Measurements from ENCODE around the gene GNAI1.
"Not testable (repeated sequence)": the region's sequence is repeated elsewhere in the genome, so short reads cannot be mapped to it uniquely, and the experiment has no call there.

The GNAI1 gene

DNA sequence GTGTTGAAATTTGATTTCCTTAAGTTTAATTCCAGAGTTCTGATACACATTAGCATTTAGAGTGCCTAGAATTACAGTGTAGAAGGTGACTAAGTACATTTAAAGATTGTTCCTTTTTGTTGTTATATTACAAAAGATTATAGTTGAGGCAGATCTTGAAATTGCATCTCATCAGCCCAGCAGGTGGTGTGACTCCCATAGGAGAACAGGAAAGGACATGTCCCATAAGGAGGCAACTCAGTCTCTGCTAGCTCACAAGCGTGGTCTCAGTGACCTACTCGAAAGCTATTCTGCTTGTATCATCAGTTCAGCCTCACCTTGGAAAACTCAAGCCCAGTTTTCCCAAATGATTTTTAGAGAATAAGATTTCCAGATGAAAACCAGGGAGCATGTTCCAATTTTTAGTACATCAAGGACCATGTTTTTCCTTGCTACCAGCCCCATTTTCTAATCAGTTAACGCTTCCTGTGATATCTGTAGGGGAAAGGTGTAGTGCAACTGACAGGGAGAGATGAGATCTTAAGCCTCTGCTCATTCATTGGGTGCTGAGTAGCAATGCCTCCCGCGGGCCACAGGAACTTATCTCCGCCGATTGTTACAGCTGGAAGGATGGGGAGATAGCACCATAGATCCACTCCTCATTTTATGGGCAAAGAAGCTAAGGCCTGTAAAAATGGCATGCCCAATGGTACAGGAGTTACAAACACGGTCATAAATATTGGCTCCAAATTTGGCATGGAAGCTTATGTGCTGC, 1.1 kb upstream of the GNAI1 start:
- DNase-seq, result no peak

DNA sequence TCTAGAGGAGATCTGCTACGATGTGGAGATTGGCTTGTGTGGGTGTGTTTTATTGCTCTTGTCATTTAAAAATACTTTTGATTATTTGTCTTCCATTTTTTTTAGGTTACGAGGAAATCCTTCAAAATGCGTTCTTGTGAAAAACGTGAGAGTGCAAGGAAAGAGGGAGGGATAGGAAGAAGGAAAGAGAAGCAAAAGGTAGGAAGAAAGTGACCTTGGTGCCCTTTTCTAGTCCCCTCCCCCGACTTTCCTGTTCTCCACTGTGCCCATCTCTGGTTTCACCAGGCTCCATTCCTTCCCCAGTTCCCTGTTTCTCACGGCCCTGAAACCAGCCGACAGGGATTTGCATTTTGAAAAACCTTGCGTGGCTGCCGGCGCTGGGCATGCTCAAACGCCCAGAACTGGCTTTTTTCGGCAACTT, 506 bp upstream of the GNAI1 start:
- DNase-seq, result no peak

- no peak for DNase-seq
These were observed 876 bp downstream of the GNAI1 start for GRCh38 chr7:80135309-80136104.

DNA sequence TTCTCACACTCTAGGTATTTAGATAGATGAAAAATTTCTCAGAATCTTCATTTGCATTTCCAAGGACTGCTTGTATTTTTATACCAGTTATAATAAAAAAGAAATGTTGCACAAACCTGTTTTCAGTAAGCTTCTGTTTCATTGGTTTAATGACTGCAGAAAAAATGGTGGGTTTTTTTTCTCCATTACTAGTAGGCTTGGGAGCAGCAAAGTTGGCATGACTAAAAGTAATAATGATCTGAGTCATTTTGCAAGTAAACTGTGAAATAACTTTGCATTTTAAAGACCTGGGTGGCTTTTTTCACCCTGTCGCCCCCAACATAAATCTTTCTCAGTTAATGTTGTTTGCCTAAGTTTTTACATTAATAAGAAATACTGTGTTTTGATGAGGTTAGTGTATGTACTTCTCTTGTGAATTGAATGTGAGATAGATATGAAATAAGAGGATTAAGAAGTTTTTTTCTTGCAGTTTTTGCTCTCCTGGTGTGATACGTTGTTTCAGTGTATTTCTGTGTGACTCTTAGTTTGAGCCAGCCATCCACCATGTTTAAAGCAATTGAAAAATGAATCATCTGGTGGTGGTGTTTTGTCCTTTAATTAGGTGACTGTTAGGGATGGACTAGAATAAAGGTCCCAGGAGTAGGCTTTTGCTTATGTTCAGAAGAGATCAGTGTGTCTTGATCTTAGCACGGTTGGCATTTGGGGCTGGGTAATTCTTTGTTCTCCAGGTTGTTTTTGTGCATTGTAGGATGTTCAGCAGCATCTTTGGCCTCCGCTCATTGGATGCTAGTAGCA, 1.8 kb downstream of the GNAI1 start:
- DNase-seq, result no peak

DNA sequence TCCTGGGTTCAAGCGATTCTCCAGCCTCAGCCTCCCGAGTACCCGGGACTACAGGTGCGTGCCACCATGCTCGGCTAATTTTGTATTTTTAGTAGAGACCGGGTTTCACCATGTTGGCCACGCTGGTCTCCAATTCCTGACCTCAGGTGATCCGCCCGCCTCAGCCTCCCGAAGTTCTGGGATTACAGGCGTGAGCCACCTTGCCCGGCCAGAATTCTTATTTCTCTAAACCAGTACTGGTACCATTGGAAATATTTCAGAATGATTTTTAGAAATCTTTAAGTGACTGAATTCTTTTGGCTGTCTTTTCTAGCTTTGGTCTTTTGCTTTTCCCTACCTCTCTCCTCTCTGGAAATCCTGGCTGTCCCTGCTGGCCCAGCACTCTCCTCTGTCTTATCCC, 2.8 kb downstream of the GNAI1 start:
- no peak for DNase-seq

GRCh38 chr7:80139236-80139635, 4.6 kb downstream of the GNAI1 start:
- DNase-seq, result no peak

GRCh38 chr7:80140388-80140787, 5.8 kb downstream of the GNAI1 start:
- DNase-seq, result no peak

GRCh38 chr7:80141376-80141775, 6.7 kb downstream of the GNAI1 start:
- no peak for DNase-seq

DNA sequence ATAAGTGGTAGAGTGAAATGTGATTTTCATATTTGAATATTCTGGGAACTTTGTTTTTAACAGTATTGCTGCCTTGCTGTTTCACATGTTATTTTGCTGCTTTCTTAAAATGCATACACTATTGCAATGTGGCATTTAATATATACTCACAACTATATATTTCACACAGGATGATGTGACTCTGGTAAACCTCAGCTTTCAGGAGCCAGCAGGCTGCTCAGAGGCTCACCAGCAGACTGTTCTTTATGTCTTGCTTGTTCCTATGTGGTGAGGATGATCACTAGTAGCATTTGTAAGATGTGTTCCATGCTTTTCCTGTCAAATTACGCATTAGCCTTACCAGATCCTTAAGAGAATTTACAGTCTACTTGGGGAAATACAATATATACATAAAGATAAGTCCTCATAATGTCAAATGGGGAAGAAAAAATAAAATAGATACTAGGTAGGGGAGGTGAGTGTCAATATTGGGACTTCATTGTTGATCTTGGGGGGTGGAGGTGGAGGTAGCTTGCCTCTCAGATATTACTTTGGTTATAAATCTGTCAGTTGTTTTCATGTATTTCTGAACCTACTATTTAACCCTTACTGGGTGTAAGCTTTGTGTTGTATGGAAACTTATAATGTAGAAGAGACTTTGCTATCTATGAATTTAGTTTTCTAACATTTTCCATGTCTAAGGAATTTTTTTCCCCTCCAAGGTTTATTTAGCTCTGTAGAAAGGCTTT, 8.4 kb downstream of the GNAI1 start:
- DNase-seq, result no peak

- DNase-seq, result no peak
These were observed 11.3 kb downstream of the GNAI1 start for GRCh38 chr7:80145780-80146422.

GRCh38 chr7:80146545-80147182, 12.0 kb downstream of the GNAI1 start:
- DNase-seq, result no peak

DNA sequence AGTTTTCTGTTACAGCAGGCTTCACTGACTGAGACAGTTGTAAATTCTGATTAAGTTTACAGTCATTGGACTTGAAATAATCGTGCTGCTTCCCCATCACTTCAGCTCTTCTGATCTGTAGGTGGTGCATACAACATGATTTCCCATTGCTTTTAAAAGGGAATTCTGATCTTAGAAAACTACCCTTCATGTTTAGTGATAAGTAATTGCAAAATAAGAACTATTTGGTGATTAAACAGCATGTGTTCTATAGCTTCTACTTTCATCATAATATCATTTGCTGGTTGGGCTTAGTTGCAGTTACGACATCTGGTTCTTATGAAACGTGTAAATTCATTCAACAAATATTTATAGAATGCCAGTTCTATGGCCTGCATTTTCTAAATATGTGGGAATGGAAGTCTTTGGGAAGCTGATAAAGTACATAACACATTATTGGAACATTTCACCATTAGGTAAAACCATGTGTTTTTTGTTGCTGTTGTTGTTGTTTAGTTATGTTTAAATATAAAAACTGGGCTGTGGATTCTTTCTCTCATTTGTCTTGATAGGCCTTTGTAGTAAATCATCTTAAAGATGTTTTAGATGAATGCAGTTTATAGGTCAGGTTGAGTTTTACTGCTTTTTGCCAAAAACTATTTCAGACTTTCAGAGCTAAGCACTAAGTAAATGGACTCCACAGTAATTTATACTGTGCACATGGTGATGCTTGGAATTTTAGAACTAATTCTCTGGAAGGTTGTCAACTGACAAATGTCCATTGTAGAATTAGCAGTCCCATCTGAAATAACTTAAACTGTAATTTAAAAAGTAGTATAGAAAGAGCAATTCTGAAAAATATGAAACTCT, 13.1 kb downstream of the GNAI1 start:
- no peak for DNase-seq

DNA sequence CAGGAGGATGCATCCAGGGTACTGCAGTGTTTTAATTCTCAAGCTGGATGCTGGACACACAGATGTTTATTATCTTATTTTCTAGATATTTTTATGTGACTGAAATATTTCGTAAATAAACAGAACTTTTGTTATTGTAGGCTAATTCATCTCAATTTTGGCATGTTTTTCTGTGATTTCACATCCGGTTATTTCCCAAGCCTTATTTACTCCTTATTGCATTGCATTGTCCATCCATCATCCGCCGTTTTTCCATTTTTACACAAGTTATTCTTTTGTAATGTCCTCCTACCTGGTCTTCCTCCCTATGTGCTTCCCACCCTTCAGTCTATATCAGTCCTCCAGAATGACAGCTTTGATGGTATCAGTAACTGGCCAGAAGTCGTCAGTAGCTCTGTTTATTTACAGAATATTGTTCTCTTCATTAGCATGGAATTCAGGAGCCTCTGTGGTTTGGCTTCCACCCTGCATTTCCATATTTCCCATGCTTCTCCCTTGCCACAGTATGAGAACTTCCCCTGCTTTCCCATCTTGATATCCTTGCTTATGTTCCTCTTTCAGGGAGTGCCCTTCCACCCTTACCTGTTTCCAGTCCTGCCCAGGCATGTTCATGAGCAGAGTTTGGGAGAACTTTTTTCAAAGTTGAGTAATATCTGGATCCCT, 16.1 kb downstream of the GNAI1 start:
- no peak for DNase-seq

DNA sequence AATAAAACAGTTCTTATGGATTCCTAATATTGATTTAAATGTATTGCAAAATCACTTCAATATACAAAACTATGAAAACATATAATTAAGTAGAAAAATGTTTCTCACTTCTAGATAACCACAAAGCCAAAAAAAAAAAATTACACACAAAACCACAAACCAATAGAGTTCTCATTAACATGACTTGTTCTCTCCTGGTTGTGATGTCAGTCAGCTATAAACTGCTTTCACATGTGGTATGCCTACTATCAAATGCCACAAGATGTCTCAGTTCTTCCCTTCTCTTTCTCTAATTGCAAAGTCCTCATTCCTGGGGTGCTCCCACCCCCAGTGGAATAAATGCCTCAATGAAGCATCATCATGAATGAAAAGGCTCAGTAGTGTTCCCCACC, 16.6 kb downstream of the GNAI1 start:
- DNase-seq, result no peak

DNA sequence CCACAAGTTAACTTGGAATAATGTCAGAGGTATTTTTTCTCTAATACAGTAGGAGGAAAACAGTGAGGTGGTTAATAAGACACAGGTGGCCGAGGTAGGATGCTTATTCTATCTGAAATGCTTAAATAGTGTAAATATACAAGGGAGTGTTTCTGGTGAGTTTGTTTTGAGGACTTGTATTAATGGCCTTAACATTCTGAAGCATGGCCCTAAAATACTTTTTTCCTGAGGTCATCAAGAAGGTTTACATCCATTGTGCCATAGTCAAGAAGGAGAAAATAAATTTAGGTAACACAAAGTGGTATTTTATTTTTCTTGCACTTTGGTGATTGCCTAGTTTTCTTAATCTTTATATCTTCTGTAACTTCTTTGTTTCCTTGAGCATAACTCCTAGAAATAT, 18.8 kb downstream of the GNAI1 start:
- no peak for DNase-seq

- no peak for DNase-seq
These were observed 20.2 kb downstream of the GNAI1 start for GRCh38 chr7:80154656-80155333.

GRCh38 chr7:80155374-80155773, 20.7 kb downstream of the GNAI1 start:
- no peak for DNase-seq

- not testable (repeated sequence) for DNase-seq
These were observed 23.1 kb downstream of the GNAI1 start for GRCh38 chr7:80157770-80158169.

DNA sequence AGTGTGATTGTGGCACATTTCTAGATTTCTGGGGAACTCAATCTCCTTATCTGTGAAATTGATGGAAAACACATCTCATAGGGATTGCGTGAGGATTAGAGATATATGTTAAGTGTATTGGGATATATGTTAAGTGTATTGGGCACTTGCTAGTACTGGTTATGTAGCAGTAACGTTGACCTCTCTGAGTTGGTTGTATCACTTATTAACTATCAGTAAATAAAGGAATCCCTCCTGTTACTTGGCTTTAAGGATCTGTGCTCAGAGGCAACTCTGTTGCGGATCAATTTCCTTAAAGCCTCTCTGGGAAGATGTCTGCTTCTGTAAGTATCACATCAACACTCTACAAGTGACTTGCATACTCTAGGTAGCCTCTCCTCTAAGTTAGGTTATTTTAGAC, 25.2 kb downstream of the GNAI1 start:
- DNase-seq, result no peak

- DNase-seq, result no peak
These were observed 26.8 kb downstream of the GNAI1 start for GRCh38 chr7:80161466-80161865.

Data from NK-92 treated with Interleukin-12 subunit alpha and Interleukin-12 subunit beta, amount 100 ng/mL, for 24 hours (cell line).